CD4-positive, alpha-beta T cell treated with Interleukin-17A for 4 hours (primary cell): ENCODE results near the gene ZDHHC20.
A peak's percentile ranks its signal among the peaks of the same experiment; 100 is the strongest.

Experiments used
- DNase-seq: peaks from one replicate; pipeline ENCODE4 v3.0.0-alpha.2; 2020; ENCODE audit warnings: mixed read lengths

ZDHHC20 gene

GRCh38 chr13:21458813-21459701, at the start of gene ZDHHC20:
Gene ZDHHC20, minus strand, starts transcription at chr13:21459303. Its CDS starts 132 bp downstream, at chr13:21459171.
- DNase-seq, result peak; percentile 93

GRCh38 chr13:21504379-21504778, 45.3 kb upstream of the ZDHHC20 start:
- DNase-seq, result no peak

- no peak for DNase-seq
These were observed 42.6 kb upstream of the ZDHHC20 start for GRCh38 chr13:21501686-21502085.

GRCh38 chr13:21486322-21486721, 27.2 kb upstream of the ZDHHC20 start:
- no peak for DNase-seq

GRCh38 chr13:21483748-21484147, 24.6 kb upstream of the ZDHHC20 start:
- no peak for DNase-seq

- no peak for DNase-seq
These were observed 22.3 kb upstream of the ZDHHC20 start for GRCh38 chr13:21481359-21481758.

- DNase-seq, result peak; percentile 67
These were observed 20.0 kb upstream of the ZDHHC20 start for GRCh38 chr13:21478881-21479808.

- peak; percentile 86 for DNase-seq
These were observed 17.9 kb upstream of the ZDHHC20 start for GRCh38 chr13:21476893-21477472.

GRCh38 chr13:21475115-21475514, 16.0 kb upstream of the ZDHHC20 start:
- DNase-seq, result no peak

GRCh38 chr13:21470785-21471184, 11.7 kb upstream of the ZDHHC20 start:
- no peak for DNase-seq

GRCh38 chr13:21466527-21466926, 7.4 kb upstream of the ZDHHC20 start:
- DNase-seq, result no peak

GRCh38 chr13:21465710-21466160, 6.6 kb upstream of the ZDHHC20 start:
- DNase-seq, result no peak

GRCh38 chr13:21463424-21463823, 4.3 kb upstream of the ZDHHC20 start:
- DNase-seq, result no peak

- no peak for DNase-seq
These were observed 2.0 kb upstream of the ZDHHC20 start for GRCh38 chr13:21461131-21461530.

GRCh38 chr13:21458451-21458812, 671 bp downstream of the ZDHHC20 start:
- DNase-seq, result peak; percentile 65

- DNase-seq, result no peak
These were observed 5.6 kb downstream of the ZDHHC20 start for GRCh38 chr13:21453387-21454081.

- no peak for DNase-seq
These were observed 8.2 kb downstream of the ZDHHC20 start for GRCh38 chr13:21450936-21451335.

GRCh38 chr13:21446656-21447055, 12.4 kb downstream of the ZDHHC20 start:
- no peak for DNase-seq

GRCh38 chr13:21445759-21446158, 13.3 kb downstream of the ZDHHC20 start:
- no peak for DNase-seq

GRCh38 chr13:21443171-21443570, 15.9 kb downstream of the ZDHHC20 start:
- DNase-seq, result no peak

GRCh38 chr13:21436582-21436981, 22.5 kb downstream of the ZDHHC20 start:
- no peak for DNase-seq

GRCh38 chr13:21435687-21436151, 23.4 kb downstream of the ZDHHC20 start:
- peak; percentile 49 for DNase-seq
